Epithelial cell of proximal tubule (primary cell): ENCODE results near the gene MAPK12. TPM values are rescaled to one million over a fixed set of nuclear protein-coding genes. Genes with fewer than 3 reads are reported as not detected.

Experiments
- DNase-seq: peaks from one replicate; pipeline ENCODE4 v3.0.0-alpha.2; 2011; ENCODE audit warnings: low read depth
- H3K4me3 ChIP-seq: 2 replicates; pipeline ENCODE4 v1.5.1; 2011; ENCODE audit warnings: low read depth, mild to moderate bottlenecking, low read length
- total RNA-seq: library from RNA; depleted of rRNA; stranded (reverse); fragments of >200 nt; gene quantifications from 2 replicates; pipeline ENCODE4 v1.2.3, GENCODE V29; 2015
- TF ChIP-seq, protein P1 (sequence below): conservative IDR thresholded peaks from 2 replicates; pipeline ENCODE4 v1.5.1; 2012; ENCODE audit warnings: low read depth, mild to moderate bottlenecking, low read length

Gene MAPK12
- total RNA-seq, 1 donor from 2014 or later, result 33.9 TPM

DNA sequence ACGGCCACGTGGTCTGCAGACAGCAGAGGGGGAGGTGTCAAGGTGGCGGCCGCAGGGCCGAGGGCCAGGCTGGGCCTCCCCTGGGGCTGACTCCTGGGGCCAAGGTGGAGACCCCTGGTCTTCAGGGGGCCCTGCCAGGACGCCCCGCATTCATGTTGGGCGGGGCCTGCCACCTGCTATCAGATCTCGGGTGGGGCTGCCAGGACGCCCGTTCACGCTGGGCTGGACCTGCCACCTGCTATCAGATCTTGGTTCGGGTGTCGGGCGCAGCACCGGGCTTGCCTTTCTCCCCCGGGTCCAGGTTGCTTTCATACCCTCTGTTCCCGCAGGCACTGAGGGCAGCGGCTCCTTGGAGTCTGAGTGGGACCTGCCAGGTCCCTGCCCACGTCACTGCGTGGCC, 24.8 kb upstream of the MAPK12 start:
- no peak overlapping the region for H3K4me3 ChIP-seq
- DNase-seq, result no peak
- TF ChIP-seq, protein P1, sequence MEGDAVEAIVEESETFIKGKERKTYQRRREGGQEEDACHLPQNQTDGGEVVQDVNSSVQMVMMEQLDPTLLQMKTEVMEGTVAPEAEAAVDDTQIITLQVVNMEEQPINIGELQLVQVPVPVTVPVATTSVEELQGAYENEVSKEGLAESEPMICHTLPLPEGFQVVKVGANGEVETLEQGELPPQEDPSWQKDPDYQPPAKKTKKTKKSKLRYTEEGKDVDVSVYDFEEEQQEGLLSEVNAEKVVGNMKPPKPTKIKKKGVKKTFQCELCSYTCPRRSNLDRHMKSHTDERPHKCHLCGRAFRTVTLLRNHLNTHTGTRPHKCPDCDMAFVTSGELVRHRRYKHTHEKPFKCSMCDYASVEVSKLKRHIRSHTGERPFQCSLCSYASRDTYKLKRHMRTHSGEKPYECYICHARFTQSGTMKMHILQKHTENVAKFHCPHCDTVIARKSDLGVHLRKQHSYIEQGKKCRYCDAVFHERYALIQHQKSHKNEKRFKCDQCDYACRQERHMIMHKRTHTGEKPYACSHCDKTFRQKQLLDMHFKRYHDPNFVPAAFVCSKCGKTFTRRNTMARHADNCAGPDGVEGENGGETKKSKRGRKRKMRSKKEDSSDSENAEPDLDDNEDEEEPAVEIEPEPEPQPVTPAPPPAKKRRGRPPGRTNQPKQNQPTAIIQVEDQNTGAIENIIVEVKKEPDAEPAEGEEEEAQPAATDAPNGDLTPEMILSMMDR, result no peak

DNA sequence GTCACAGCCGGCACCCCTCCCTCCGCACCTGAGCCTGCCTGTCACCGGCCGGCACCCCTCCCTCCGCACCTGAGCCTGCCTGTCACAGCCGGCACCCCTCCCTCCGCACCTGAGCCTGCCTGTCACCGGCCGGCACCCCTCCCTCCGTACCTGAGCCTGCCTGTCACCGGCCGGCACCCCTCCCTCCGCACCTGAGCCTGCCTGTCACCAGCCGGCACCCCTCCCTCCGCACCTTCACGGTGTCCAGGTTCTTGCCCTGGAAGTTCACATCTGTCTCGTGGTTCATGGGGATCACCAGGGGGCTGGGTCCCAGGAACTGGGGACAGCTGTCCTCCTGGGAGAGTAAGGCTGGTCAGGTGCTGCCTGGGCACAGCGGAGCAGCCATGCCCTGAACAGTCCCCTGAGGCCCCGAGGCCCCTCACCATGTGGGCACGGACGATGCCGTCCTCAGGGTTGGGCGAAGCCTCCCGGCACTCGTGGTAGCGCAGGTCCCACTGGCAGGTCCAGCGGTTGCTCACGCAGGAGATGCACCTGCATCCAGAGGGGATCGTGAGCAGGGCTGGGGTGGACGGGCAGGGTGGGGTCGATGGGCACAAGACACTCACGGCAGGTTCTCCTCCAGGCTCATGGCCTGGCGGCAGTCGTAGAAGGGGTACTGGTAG, 24.2 kb upstream of the MAPK12 start:
- TF ChIP-seq, protein P1, result no peak
- H3K4me3 ChIP-seq, result no peak overlapping the region
- DNase-seq, result no peak

DNA sequence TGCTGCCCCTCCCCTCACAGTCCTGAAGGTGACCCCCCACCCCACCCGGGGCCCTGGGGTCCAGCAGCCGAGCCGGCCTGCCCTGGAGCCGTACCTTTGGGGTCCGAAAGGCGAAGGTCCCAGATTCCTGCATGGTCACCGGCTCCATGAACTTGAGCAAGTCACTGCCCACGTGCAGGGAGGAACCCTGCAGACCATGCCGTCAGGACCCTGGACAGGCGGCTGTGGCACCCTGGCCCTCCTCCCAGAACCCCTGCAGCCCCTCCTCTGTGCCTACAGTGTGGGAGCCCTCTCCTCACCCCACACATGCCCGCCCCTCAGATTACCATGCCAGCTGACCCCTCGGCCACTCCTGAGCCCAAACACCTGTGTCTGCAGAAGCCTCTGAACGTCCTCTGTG, 23.0 kb upstream of the MAPK12 start:
- no peak for DNase-seq
- TF ChIP-seq, protein P1, result no peak
- no peak overlapping the region for H3K4me3 ChIP-seq

DNA sequence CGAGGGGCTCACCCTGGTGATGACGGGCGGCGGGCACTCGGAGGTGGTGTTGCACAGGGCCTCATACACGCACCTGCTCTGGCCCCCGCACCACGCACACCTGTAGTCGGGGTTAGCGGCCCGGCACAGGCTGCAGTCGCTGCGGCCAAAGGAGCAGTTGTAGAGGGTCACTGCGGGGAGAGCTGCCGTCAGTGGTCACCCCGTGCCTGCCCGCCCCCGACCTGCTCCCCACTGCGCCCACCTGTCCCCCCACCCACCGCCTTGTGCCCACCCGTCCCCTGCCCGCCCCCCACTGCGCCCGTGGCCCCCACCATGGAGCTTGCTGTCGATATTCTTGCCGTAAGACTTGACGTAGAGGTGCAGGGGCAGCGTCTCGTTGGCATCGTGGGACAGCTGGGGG, 22.3 kb upstream of the MAPK12 start:
- no peak for DNase-seq
- TF ChIP-seq, protein P1, result no peak
- no peak overlapping the region for H3K4me3 ChIP-seq

DNA sequence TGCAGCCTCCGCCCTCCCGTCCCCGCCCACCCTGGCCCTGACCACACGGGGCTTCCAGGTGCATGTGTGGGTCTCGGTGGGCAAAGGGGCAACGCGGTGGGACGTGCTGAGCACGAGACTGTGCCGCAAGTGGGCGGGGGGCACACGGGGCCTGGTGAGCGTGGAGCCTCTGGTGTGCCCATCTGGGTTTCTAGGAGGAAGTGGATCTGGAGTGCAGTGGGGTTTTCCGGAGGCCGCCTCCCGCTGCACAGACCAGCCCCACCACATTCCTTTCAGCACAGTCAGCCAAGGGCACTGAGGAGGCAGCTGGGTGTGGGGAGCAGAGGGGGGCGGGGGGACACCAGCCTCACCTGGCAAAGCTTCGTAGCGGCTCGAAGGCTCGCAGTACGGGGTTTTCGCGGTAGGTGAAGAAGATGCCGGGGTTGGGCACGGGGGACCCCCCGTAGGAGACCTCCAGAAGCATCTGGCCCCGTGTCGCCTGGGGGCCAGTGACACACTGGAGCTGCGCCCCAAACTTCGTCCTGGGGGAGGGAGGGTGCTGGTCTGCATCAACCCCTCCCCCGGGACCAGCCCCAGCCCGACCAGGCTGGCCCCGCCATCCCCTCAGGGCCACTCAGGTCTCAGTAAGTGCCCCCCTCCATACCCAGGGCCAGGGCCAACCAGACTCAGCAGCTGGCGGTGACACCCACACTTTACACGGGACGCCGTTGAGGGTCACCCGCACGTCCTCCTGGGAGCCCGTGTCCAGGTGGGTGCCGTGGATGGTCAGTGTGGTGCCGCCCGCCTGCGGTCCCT, 21.1 kb upstream of the MAPK12 start:
- DNase-seq, result no peak
- H3K4me3 ChIP-seq, result no peak overlapping the region
- TF ChIP-seq, protein P1, result no peak

DNA sequence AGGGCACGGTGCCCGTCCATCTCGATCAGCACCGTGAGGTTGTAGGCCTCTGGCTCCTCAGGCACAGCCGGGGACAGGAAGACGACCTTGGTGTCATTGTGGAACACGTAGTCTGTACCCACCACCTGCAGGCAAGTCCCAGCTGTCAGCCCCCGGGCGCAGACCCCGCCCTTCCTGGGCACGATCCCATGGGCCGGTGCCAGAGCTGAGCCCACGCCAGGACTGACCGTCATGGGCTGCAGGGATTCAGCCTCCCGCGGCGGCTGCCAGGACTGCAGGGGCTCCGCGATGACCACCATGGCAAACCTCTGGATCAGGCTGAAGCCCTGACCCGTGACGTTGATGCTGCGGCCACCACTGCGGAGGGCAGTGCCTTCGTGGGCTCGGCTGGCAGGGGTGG, 20.5 kb upstream of the MAPK12 start:
- TF ChIP-seq, protein P1, result no peak
- H3K4me3 ChIP-seq, result no peak overlapping the region
- DNase-seq, result no peak

DNA sequence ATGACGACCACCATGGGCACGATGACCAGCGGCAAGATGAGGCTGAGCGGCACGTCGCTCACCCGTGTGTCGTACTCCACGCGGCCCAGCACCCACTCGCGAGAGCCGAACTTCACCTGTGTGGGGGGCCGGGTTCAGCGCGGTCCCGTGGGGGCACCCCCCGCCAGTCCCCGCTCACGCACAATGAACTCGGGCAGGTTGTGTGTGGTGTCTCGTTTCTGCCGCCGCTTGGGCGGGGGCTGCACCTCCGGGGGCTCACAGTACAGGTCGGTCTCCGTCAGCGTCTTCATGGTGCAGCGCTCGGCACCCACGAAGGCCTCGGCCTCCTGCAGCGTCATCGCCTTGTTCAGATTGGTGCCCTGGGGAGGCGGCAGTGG, 19.9 kb upstream of the MAPK12 start:
- DNase-seq, result no peak
- TF ChIP-seq, protein P1, result no peak
- no peak overlapping the region for H3K4me3 ChIP-seq
